H1 (cell line): Measurements from ENCODE around the gene WDR90. TPM values are rescaled to one million over a fixed set of nuclear protein-coding genes. Genes with fewer than 3 reads are reported as not detected.

ENCODE experiments used
- CBX8 ChIP-seq: fragments of 300-800, 300-1000 bp; sonication (generic); IDR thresholded peaks from 2 replicates; pipeline ENCODE4 v1.7.1; 2016; ENCODE audit warnings: low read depth, low read length, borderline replicate concordance
- CHD7 ChIP-seq: fragments of 300-600 bp; sonication (generic); IDR thresholded peaks from 2 replicates; pipeline ENCODE4 v1.7.1; 2012; ENCODE audit warnings: low read length, moderate library complexity, mild to moderate bottlenecking, inconsistent platforms; ENCODE audit not compliant: insufficient replicate concordance
- EZH2 ChIP-seq: fragments of 200-600 bp; sonication (generic); IDR thresholded peaks from 2 replicates; pipeline ENCODE4 v1.7.1; 2012; ENCODE audit warnings: low read depth, mild to moderate bottlenecking, moderate library complexity, low read length, inconsistent platforms; ENCODE audit not compliant: severe bottlenecking
- MAX ChIP-seq: IDR thresholded peaks from 2 replicates; pipeline ENCODE4 v1.6.1; 2012; ENCODE audit warnings: inconsistent platforms
- PHF8 ChIP-seq: fragments of 200-600 bp; sonication (generic); conservative IDR thresholded peaks from 2 replicates; pipeline ENCODE4 v1.7.1; 2012; ENCODE audit warnings: low read depth, mild to moderate bottlenecking, inconsistent platforms, low read length, moderate library complexity
- SP2 ChIP-seq: IDR thresholded peaks from 2 replicates; pipeline ENCODE4 v1.6.1; 2012; ENCODE audit warnings: mild to moderate bottlenecking, low read length, inconsistent platforms
- ZNF274 ChIP-seq: IDR thresholded peaks from 2 replicates; pipeline ENCODE4 v1.7.0; 2012; ENCODE audit warnings: low read length, borderline replicate concordance; ENCODE audit errors: extremely low read depth
- polyA plus RNA-seq, 7 experiments: library from polyadenylated mRNA; depleted of rRNA in 3 of 7; stranded (reverse) in 5 of 7; unstranded in 2 of 7; fragments of >200 nt in 5 of 7; fragments of 200-250 nt in 2 of 7; gene quantifications; 1 replicate in 5 of 7; 2 replicates in 1 of 7; 4 replicates in 1 of 7; pipeline versions ENCODE4 v1.2.1 to v1.2.3, GENCODE V29; 2011 to 2013; ENCODE audit warnings: missing spikeins in 2 of 7, mixed read lengths in 2 of 7
- total RNA-seq: library from RNA; stranded (reverse); fragmentation: NEBNext Ultra II Directional; extraction: Animal tissue kit (Norgen Biotek cat#: 25700); gene quantifications from 2 replicates; pipeline ENCODE4 v1.2.1, GENCODE V29; 2021

The WDR90 gene
- total and polyA plus RNA-seq, 2 of the 8 experiments (the other 6 are each of a cell fraction or from before 2014, with no cell fraction given) = 24.0 to 47.2 TPM

GRCh38 chr16:617855-618254, 31.3 kb upstream of the WDR90 start (continued):
- TF ChIP-seq ZNF274 (no peak), CBX8 (no peak), MAX (no peak), EZH2 (no peak), SP2 (no peak), PHF8 (no peak), CHD7 (no peak)
